GM21737 (cell line): ENCODE data around the gene EEIG1.

Experiments
- ATAC-seq: cut with Tn5 transposase; IDR thresholded peaks from one replicate; pipeline ENCODE4 v1.9.1; 2021; ENCODE audit warnings: mild to moderate bottlenecking, moderate library complexity; ENCODE audit not compliant: unreplicated experiment

EEIG1 gene

DNA sequence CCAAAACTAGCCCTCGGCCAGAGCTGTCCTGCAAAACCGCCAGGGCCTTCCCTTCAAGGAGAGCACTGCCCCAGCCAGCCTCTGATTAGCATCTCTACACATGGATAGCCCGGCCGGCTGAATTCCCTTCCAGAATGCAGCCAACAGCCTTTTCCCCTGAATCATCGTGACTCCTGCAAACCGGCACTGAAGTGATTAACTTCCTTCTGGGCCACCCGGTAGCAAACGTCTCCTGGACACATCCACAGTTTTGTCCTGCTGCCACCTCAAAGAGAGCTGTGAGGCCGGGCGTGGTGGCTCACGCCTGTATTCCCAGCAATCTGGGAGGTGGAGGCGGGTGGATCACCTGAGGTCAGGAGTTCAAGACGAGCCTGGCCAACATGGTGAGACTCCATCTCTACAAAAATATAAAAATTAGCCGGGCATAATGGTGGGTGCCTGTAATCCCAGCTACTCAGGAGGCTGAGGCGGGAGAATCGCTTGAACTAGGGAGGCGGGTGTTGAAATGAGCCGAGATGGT lies 21.1 kb upstream of the EEIG1 start:
- ATAC-seq: no peak

DNA sequence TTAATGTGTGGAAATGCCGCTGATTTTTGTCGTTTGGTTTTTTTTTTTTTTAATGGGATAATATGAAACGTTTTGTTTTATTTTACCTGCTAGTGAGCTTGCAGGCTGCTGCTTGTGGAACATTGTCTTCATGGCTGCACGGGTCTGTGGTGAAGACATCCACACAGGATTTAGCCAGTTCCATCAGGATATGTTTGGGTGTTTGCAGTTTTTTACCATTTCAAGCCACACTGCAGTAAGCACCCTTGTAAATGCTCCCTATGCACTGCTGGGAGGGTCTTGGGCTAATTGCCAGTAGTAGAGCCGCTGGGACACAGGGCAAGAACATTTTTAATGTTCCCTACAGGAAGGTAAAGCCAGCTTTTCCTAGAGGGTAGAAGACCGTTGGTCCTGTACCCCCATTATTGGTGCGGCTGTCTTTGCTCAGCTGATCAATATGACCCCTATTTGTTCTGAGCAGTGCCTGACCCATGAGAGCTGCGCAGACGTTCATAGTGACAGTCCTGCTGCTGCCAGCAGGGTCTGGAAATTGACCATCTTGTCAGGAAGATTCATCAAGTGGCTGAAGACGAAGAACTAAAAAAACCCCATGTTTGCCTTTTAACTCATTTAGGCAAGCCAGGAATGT lies 20.5 kb upstream of the EEIG1 start:
- no peak for ATAC-seq

DNA sequence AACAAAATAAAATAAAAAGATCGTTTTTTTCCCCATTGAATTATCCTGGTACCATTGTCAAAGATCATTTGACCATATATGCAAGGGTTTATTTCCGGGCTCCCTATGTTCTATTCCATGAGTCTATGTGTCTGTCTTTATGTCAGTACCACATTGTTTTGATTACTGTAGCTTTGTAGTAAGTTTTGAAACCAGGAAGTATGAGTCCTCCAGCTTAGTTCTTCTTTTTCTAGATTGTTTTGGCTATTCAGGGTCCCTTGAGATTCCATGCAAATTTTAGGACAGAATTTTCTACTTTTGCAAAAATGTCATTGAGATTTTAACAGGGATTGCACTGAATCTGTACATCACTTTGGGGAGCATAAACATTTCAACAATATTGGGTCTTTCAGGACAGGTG lies 18.7 kb upstream of the EEIG1 start:
- no peak for ATAC-seq

DNA sequence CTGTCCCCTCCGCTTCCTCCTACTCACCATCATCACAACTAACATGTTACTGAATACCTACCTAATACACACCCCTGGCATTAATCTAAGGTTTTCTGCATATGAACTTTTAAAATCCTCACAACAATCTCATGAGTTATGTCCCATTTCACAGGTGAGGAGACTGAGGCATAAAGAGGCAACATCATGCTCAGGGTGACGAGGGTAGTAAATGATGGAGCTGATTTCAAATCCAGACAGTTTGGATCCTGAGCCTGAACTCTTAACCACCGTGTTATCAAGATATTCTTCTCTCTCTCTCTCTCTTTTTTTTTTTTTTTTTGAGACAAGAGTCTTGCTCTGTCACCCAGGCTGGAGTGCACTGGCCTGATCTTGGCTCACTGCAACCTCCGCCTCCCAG lies 12.9 kb upstream of the EEIG1 start:
- ATAC-seq: no peak

DNA sequence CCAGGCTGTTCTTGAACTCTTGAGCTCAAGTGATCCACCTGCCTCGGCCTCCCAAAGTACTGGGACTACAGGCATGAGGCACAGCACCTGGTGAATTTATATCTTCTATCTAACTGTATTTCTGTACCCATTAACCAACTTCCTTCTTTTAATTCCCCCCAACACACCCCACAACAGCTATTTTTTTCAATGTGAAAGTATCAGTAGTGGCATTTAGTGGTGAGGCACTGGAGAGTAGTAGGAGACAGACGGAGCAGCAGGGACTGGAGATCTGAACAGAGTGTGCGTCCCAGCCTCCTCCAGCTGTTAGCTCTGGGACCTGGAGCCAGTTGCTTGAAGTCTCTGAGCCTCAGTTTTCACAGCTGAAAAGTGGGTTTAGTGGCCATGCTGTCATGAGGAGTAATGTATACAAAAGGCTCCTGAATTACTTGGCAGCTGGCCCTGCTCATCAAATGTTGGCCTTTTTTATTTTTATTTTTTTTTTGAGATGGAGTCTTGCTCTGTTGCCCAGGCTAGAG lies 11.0 kb upstream of the EEIG1 start:
- ATAC-seq: no peak

DNA sequence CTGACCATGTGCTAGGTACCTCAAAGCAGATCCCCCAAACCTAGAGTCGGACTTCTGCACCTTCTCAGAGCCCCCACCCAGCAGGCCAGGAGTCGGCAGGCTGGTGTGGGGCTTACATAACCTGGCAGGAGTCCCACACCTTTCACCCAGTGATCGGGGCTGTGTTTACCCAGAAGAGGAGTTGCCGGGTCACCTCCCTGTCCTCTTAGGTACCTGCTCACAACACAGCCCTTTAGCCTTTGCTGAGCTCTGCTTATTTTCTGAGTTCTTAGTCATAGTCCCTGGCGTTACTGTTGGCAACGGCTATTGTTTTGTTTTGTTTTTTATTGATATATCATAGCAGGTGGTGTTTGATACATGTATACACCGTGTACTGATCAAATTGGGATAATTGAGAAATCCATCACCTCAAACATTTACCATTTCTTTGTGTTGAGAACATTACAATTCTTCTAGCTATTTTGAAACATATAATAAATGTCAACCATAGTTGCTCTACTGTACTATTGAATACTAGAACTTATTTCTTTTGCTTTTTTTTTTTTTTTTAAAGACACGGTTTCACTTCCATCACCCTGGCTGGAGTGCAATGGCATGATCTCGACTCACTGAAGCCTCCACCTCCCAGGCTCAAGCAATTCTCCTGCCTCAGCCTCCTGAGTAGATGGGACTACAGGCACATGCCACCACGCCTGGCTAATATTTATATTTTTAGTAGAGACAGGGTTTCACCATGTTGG lies 10.4 kb upstream of the EEIG1 start:
- ATAC-seq: no peak

DNA sequence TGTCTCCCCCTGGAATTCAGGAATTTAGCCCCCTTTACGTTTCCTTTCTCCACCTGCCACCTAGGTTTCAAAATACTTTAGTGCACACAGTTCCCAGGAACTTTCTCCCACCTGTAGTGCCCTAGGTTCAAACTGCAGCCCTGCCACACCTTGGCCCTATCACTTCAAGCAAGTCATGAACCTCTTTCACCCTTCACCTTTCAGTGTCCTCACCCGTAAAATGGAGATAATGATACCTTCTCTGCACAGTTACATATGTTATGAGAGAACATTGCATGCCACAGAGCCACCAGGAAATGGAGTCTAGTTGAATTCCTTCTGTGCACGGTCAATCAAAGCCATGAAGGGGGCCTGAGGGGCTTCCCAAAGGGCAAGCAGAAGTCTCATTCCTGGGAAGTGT lies 9.8 kb upstream of the EEIG1 start:
- no peak for ATAC-seq

DNA sequence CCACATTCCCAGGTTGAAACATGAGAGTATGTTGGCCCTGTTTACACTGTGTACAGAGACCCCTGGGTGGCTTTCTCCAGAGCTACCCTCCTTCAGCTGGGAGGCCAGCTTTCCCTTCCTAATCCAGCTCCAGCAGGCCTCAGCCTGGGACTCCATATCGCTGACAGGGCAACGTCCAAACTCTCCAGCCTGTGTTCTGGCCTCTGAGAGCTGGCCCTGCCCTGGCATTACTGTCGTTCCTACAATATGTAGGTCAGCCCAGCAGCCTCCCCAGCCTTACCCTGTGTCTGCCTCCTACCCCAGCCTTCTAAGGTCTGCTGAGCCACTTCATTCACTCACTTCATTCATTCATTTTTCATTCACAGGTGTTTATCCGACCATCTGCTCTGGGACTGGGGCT lies 8.3 kb upstream of the EEIG1 start:
- no peak for ATAC-seq

DNA sequence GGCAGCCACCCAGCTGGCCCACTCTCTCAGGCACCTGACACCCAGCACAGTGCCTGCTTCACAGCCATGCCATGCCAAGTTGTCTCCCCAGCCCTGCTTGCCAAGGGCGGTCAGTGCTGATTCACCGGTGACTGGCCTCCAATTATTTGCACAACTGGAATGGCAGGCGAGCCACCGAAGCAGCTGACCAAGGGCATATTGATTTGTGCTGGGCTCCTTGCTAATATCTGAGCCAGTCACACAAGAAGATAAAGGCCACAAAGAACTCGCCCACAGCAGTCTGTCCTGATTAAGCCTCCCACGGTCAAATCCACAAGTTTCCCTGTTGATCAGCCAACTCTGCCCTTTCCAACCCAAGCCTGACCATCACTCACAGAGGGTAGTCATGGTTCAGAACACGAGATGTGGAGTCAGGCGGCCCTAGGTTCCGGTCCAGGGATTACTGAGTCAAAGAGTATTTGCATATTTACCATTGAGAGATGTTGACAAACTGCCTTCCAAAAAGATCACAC lies 6.4 kb upstream of the EEIG1 start:
- no peak for ATAC-seq

DNA sequence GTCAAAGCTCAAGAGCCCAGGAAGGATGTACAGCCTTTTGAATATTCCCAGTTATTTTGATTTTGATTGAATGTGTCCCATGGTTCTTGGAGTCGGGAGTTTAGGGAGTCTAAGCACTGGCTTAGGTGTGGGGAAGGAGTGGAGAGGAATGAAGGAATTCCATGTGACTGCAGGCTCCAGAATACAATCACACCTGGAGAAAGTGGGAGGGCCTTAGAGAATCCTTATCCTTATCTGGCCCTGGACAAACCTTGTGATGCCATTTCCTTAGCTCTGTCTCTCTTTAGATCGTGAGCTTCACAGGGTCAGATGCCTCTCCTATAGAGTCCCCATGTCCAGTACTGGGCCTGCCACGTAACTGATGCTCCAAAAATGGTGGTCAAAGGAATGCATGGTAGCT lies 4.2 kb upstream of the EEIG1 start:
- no peak for ATAC-seq

DNA sequence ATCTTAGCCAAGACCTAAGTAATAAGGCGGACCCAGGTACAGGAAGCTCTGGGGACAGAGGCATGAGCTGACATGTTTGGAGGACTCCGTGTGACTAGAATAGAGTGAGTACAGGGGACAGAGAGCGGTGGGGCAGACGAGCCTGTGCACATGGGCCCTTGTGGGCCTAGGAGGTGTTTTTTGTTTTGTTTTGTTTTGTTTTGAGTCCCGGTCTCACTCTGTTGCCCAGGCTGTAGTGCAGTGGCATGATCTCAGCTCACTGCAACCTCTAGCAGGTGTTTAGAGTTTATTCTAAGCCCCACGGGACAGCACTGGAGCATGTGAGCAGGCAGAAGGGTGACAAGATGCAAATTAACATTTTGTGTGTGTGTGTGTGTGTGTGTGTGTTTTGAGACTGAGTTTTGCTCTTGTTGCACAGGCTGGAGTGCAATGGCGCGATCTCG lies 3.1 kb upstream of the EEIG1 start:
- peak; percentile 35 for ATAC-seq

DNA sequence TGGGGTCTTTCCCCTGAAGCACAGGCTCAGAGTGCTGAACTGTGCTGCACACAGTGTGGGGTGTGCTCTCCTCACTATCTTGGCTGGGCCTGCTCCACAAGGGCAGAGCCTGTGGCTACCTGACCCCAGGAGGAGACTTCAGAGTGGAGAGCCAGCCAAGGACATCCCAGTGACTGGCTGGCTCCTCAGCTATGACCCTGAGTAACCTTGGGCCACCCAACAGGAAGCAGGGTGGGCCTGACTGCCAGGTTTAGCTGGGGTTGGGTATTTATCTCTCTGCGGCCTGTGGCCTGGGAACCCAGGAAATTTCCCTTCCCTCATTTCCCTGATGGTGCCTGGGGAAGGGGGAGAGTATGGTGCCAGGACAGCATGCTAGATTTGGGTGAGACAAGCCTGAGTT lies 2.1 kb upstream of the EEIG1 start:
- no peak for ATAC-seq

DNA sequence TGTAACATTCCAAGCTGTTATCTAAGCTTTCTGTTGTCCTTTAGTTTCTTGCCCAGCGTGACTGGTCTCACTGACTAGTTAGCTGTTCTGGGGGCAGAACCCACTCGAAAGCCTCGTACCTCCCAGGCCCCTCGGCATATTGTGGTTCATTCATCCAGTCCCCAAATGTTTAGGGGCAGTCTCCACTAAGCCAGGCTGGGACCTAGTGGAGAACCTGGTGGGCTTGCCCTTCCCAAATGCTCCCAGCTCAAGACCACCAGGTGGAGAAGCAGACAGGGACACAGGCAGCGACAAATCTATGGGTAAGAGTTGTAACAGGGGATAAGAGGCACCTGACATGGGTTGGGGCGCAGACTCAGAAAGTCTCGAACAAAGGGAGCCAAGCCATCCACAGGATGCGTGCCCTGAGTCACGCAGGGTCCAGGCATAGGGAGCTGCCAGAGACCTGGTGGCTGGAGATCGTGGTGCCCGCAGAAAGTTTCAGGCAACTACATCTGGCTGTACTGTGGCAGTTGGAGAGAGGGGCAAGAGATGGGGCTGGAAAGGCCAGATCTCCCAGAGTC lies 851 bp upstream of the EEIG1 start:
- no peak for ATAC-seq

DNA sequence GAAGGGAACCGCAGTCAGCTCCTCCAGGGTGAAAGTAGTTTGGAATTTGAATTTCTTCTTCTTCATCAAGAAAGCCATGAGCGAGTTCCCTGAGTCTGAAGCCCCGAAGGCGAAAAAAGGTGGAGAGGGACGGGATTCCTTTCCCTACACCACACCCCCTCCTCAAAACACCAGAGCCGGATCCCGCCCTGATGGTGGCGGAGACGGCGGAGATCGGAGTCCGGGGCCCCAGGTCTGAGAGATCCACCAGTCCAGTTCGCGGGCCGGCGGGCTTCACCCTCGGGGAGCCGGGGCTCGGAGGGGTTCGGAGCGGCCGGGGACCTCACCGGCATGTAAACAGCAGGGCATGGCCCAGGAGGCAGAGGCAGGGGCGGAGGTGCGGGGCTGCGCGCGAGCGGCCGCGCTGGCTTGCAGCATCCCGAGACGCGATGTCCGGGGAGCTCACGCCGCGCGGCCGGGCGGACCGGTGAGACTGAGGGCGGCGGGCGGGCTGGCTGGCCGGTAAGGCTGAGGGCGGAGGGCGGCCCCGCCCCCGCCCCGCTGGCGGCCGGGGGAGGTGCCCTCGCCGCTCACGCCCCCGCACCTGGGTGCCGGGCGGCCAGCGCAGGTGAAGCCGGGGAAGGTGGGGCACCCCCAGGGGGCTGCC lies 606 bp downstream of the EEIG1 start:
- peak; percentile 29 for ATAC-seq

DNA sequence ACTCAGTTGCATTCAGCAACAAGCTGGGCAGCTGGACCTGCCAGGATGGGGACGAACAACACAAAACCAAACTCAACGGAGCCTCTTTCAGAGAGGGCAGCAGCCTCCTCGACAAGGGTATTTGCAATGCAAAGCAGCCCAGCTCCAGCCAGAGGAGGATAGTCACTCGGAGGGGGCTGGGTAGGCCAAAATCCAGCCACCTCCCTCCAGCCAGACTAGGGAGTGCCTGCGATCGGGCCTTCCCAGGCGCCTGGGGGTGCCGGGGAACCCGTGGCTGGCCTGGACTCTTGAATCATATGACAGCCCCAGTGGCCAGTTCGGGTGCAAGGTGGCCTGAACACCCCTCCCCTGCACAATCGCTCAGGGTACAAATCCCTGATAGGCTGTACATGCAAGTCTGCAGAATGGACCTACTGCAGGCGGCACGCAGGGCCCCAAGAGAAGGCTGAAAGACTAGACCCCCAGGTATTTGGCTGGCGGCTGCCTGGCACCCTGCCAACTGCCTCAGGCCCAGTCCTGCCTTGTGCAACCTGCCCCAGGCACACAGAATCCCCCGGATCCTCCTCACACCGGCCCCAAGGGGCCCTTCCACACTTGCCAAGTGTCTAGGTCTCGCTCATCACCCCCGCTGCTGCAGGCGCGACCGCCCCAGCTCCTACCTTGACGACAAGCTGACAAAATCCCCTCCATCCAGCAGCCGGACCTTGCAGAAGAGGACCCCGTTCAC lies 1.3 kb downstream of the EEIG1 start:
- ATAC-seq: no peak

DNA sequence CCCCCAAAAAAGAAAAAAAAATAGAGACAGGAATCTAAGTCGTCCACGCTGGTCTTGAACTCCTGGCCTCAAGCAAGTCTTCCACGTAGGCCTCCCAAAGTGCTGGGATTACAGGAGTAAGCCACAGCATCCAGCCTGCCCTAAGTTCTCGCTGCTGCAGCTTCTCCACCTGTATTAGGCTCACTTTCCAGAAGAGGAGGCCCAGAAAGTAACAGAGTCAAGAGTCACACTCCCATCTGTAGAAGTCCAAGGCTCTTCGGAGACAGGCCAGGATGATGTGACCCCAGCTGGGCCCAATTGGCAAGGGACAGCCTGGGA lies 1.8 kb downstream of the EEIG1 start:
- ATAC-seq: no peak

DNA sequence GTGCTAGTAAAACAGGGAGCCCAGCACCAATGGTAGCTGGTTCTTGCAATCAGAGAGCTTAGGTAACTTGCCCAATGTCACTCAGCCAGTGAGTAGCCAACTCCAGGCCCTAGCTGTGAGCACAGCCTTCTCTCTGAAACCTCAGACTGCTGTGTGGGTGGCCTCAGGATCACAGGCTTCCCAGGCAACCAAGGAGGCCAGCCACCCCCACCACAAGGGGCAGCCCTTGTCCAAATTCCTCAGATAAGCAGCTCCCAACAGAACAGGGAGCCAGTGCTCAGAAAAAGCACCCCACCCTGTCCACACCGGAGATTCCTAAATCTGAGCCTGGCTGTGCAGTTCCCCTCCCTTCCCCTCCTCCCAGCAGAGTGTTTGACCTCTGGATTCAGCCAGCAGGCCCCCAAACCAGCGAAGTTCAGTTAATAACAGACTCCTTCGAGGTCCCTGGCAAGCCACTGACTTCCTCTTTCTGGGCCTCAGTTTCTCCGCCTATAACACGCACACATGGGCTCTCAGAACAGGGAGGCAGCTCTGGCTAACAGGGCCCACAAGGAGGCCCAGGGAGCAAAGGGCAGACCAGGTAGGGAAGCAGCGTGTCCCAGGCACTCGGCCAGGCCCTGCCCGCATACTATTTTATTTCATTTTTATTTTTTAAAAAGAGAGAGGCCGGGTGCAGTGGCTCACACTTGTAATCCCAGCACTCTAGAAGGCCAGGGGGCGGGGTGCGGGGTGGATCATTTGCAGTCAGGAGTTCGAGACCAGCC lies 2.7 kb downstream of the EEIG1 start:
- no peak for ATAC-seq

DNA sequence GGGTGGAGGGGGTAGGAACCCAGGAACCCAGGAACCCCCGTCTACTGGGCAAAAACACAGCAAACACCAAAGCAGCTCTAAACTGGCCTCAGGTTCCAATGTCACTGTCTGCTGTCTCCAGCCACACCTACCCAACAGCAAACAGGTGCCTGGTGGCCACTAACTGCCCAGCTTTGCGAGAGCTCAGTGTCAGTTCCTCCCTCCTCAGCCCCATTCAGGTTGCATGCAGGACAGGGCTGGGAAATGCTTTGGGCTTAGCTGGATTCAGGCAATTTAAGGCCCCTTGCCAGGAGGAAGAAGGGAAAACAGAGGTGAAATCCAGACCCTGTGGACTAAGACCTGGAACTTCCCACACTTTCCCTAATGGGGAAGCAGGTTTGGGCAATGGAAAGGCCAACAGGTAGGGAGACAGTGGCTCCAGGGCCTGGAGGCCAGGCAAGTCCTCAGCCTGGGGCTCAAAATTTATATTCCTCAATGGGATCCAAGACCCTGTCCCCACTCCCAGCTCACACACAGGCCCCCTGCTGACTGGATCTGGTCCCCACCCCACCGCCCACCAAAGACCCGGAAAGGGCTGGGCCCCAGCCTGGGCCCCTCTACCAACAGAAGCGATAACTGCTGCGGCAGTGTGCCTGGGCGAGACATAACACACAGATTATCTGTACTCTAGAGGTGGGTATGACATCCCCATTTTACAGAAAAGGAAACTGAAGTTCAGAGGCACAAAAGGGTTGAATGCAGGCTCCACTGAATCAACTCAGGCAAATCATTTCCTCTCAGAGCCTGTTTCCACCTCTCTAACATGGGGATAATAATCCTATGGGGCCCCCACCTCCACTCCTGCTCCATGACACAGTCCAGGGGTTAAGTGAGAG lies 3.5 kb downstream of the EEIG1 start:
- no peak for ATAC-seq

DNA sequence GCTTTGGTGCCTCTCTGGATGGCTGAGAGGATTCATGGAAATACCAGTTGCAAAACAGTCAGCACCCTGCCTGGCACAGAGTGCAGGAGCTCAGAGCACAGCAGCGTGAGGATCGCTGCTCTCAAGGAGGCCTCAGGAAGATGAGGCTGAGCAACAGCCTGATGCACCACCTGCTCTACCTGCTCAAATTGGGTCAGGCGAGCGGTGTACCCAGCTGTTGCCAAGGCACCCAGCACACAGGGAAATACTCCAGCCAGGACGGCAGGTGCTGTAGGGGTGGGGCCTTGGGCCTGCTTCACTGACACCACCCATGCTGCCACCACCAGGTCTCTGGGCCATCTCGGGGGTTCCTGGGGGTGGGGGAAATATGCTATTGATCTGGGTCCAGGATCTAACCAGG lies 4.3 kb downstream of the EEIG1 start:
- ATAC-seq: no peak
